PC-3 (cell line): ENCODE measurements around the gene GTF2A2. TPM values are rescaled to one million over a fixed set of nuclear protein-coding genes. Genes with fewer than 3 reads are reported as not detected.

ENCODE experiments used
- ATAC-seq: fragments of 200-7000 bp; cut with Tn5 transposase; 2 replicates; pipeline ENCODE4 v1.9.1; 2020; ENCODE audit warnings: mild to moderate bottlenecking, moderate library complexity
- BruUV-seq: library from RNA; stranded (reverse); fragments of 400-500 nt; replicated peaks from 2 replicates; lab custom pipeline; 2021; lab: Mats Ljungman, UMichigan
- CTCF ChIA-PET: fragments of 300-600 bp; sonication (Branson Sonifier 250); formaldehyde crosslinking; loops from one replicate; lab custom pipeline; 2022; ENCODE audit warnings: antibody characterized with exemption; lab: Charles Lee
- POLR2A ChIA-PET: fragments of 300-600 bp; sonication (Branson Sonifier 250); formaldehyde crosslinking; loops from one replicate; lab custom pipeline; 2022; ENCODE audit warnings: antibody characterized with exemption; ENCODE audit not compliant: unreplicated experiment; lab: Charles Lee
- DNase-seq: peaks from one replicate; pipeline ENCODE4 v3.0.0-alpha.2; 2015
- H2AFZ ChIP-seq: fragments of 300-600 bp; sonication (generic); 2 replicates; pipeline ENCODE4 v1.6.0; 2016; ENCODE audit warnings: antibody characterized with exemption, low read length
- H3F3A ChIP-seq: fragments of 300-600 bp; sonication (generic); one replicate; pipeline ENCODE4 v1.6.0; 2017; ENCODE audit warnings: antibody characterized with exemption, low read length, control low read depth, mild to moderate bottlenecking; ENCODE audit not compliant: unreplicated experiment
- H3K27ac ChIP-seq: fragments of 300-600 bp; sonication (generic); 2 replicates; pipeline ENCODE4 v1.5.1; 2016; ENCODE audit warnings: mild to moderate bottlenecking, low read length
- H3K27me3 ChIP-seq: fragments of 300-600 bp; sonication (generic); 2 replicates; pipeline ENCODE4 v1.6.1; 2016; ENCODE audit warnings: low read length, mixed read lengths
- H3K36me3 ChIP-seq: fragments of 300-600 bp; sonication (generic); 2 replicates; pipeline ENCODE4 v1.6.1; 2016; ENCODE audit warnings: low read depth, mixed run types, low read length, mixed read lengths
- H3K4me1 ChIP-seq: fragments of 300-600 bp; sonication (generic); 2 replicates; pipeline ENCODE4 v1.5.1; 2016; ENCODE audit warnings: low read length; ENCODE audit not compliant: insufficient read depth
- H3K4me2 ChIP-seq: fragments of 300-600 bp; sonication (generic); 2 replicates; pipeline ENCODE4 v1.6.0; 2016; ENCODE audit warnings: low read length
- H3K4me3 ChIP-seq: fragments of 300-600 bp; sonication (generic); 2 replicates; pipeline ENCODE4 v1.5.1; 2016; ENCODE audit warnings: mild to moderate bottlenecking, low read length, mixed read lengths
- H3K79me2 ChIP-seq: fragments of 300-600 bp; sonication (generic); 2 replicates; pipeline ENCODE4 v1.6.1; 2017; ENCODE audit warnings: low read length, mixed read lengths
- H3K9ac ChIP-seq: fragments of 300-600 bp; sonication (generic); 2 replicates; pipeline ENCODE4 v1.6.0; 2016; ENCODE audit warnings: mild to moderate bottlenecking, low read length
- H3K9me2 ChIP-seq: fragments of 300-600 bp; sonication (generic); replicated peaks from 2 replicates; pipeline ENCODE4 v1.6.1; 2016; ENCODE audit warnings: mixed run types, low read length, mixed read lengths
- H3K9me3 ChIP-seq: fragments of 300-600 bp; sonication (generic); 2 replicates; pipeline ENCODE4 v1.6.1; 2016; ENCODE audit warnings: low read length, mixed read lengths
- H4K20me1 ChIP-seq: fragments of 300-600 bp; sonication (generic); 2 replicates; pipeline ENCODE4 v1.6.1; 2016; ENCODE audit warnings: low read length, mixed read lengths
- CTCF ChIP-seq: fragments of 300-600 bp; sonication (generic); conservative IDR thresholded peaks from 2 replicates; pipeline ENCODE4 v1.5.1; 2017; ENCODE audit warnings: antibody characterized with exemption, low read depth, mild to moderate bottlenecking, low read length
- EZH2 ChIP-seq: fragments of 300-600 bp; sonication (generic); IDR thresholded peaks from one replicate; pipeline ENCODE4 v1.6.1; 2017; ENCODE audit warnings: antibody characterized with exemption, mild to moderate bottlenecking, low read length; ENCODE audit not compliant: unreplicated experiment
- EZH2phosphoT487 ChIP-seq: fragments of 300-600 bp; sonication (generic); IDR thresholded peaks from 2 replicates; pipeline ENCODE4 v1.6.1; 2018; ENCODE audit warnings: mild to moderate bottlenecking, antibody characterized with exemption, low read length, borderline replicate concordance
- intact Hi-C: fragments of 100-400 bp; cut with micrococcal nuclease; formaldehyde crosslinking; loops from 2 replicates; pipeline ENCODE4 v1.9.0; 2023
- total RNA-seq: library from RNA; depleted of rRNA; stranded (reverse); fragments of >200 nt; gene quantifications from 2 replicates; pipeline ENCODE4 v1.2.3, GENCODE V29; 2014

Gene GTF2A2
- total RNA-seq, 1 experiment from 2014 or later, result 83.9 TPM

DNA sequence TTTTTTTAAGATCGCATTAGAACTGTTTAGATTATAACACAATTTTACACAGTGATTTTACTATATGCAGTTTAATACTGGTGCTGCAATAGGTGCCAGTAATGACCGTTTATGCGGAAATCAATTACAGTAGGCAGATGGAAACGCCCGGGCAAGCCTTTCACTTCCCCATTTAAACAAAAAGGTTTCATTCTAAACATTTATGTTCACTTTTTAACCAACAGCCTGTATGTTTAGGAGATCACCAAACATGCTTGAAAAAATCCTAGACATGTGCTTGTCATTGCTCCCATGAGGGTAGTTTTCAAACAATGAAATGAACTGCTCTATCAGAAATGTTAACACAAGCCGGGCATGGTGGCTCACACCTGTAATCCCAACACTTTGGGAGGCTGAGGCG, 29.1 kb upstream of the GTF2A2 start:
- no peak overlapping the region for H3K9ac ChIP-seq
- DNase-seq (no peak), ATAC-seq (no peak)
- TF ChIP-seq EZH2 (no peak), EZH2phosphoT487 (no peak), CTCF (no peak)
- peaks cover 5% of the 10 kb centered on the region; the same call in 1 of the 2 replicates for H3K36me3 ChIP-seq
- H3K79me2 ChIP-seq, result peaks cover 70% of the 10 kb centered on the region
- H3K4me3 ChIP-seq, result no peak overlapping the region
- ChIA-PET POLR2A (no interaction called here), CTCF (no interaction called here)
- no peaks in the 10 kb centered on the region for H3K9me3 ChIP-seq
- no peak overlapping the region for H3K27ac ChIP-seq
- H3K27me3 ChIP-seq, result no peaks in the 10 kb centered on the region
- H3K4me1 ChIP-seq, result peaks cover 19% of the 10 kb centered on the region
- peaks cover 50% of the 10 kb centered on the region for H4K20me1 ChIP-seq
- no peak overlapping the region for H2AFZ ChIP-seq
- BruUV-seq, result TSS peak; percentile 0
- intact Hi-C loops, result no loop called here
- H3K4me2 ChIP-seq, result no peak overlapping the region
- no peaks in the 10 kb centered on the region for H3K9me2 ChIP-seq
- H3F3A ChIP-seq, result no peaks in the 10 kb centered on the region

GRCh38 chr15:59685737-59686297, 28.5 kb upstream of the GTF2A2 start:
- ChIA-PET POLR2A (no interaction called here), CTCF (no interaction called here)
- intact Hi-C loops, result no loop called here
- Histone ChIP-seq H3K36me3 (peaks cover 9% of the 10 kb centered on the region; the same call in 1 of the 2 replicates), H3K9me2 (no peaks in the 10 kb centered on the region), H3K4me1 (peaks cover 19% of the 10 kb centered on the region), H4K20me1 (peaks cover 50% of the 10 kb centered on the region), H3K9ac (no peak overlapping the region), H3K4me2 (no peak overlapping the region), H3F3A (no peaks in the 10 kb centered on the region), H2AFZ (no peak overlapping the region), H3K27me3 (no peaks in the 10 kb centered on the region), H3K27ac (no peak overlapping the region), H3K4me3 (no peak overlapping the region), H3K9me3 (no peaks in the 10 kb centered on the region), H3K79me2 (peaks cover 70% of the 10 kb centered on the region)
- DNase-seq, result no peak
- no TSS peak for BruUV-seq
- ATAC-seq, result no peak
- TF ChIP-seq CTCF, result no peak
- no peak for TF ChIP-seq EZH2phosphoT487
- no peak for TF ChIP-seq EZH2

DNA sequence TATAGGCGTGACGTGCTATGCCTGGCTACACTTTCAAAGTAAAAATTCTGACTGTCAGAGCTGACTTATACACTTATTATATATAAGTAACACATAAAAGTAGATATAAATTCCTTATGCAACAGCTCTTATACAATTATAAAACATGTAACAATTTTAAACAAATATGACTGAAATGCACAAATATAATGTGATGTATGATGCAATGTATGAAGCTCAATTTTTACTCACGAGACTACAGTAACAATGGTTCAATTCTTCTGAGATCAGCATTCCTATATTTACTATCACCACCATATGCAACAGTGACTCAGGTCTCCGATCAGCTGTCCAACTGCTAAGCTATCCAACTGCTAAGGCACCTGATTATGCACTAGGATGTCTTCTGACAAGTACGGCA, 23.6 kb upstream of the GTF2A2 start:
- peaks cover 37% of the 10 kb centered on the region for H3K79me2 ChIP-seq
- peaks cover 26% of the 10 kb centered on the region for H4K20me1 ChIP-seq
- H3K9ac ChIP-seq, result no peak overlapping the region
- intact Hi-C loops, result no loop called here
- TF ChIP-seq EZH2, result no peak
- TF ChIP-seq CTCF, result no peak
- H3K27me3 ChIP-seq, result no peaks in the 10 kb centered on the region
- DNase-seq (no peak), ATAC-seq (no peak)
- H3F3A ChIP-seq, result no peaks in the 10 kb centered on the region
- H3K4me1 ChIP-seq, result peaks cover 3% of the 10 kb centered on the region
- H3K4me3 ChIP-seq, result no peak overlapping the region
- H3K9me2 ChIP-seq, result no peaks in the 10 kb centered on the region
- H3K27ac ChIP-seq, result no peak overlapping the region
- H3K9me3 ChIP-seq, result no peaks in the 10 kb centered on the region
- CTCF ChIA-PET, result no interaction called here
- peaks cover 35% of the 10 kb centered on the region for H3K36me3 ChIP-seq
- POLR2A ChIA-PET, result no interaction called here
- BruUV-seq, result no TSS peak
- H2AFZ ChIP-seq, result no peak overlapping the region
- H3K4me2 ChIP-seq, result no peak overlapping the region
